Liver (tissue), 3 donors: Measurements from ENCODE around the gene RADIL.

ENCODE experiments used
- EGR1 ChIP-seq, 2 donors: IDR thresholded peaks; 2 replicates each; pipeline ENCODE4 v1.6.1; 2016 to 2018; ENCODE audit warnings: antibody characterized with exemption in 2 of 2, low read depth in 2 of 2
- FOXA1 ChIP-seq: IDR thresholded peaks from 2 replicates; pipeline ENCODE4 v1.6.1; 2016; ENCODE audit warnings: antibody characterized with exemption
- GABPA ChIP-seq, 2 donors: IDR thresholded peaks in 1 of 2; conservative IDR thresholded peaks in 1 of 2; 2 replicates each; pipeline ENCODE4 v1.6.1; 2016; ENCODE audit warnings: antibody characterized with exemption in 2 of 2, mild to moderate bottlenecking in 1 of 2, moderate library complexity in 1 of 2
- HNF4G ChIP-seq: IDR thresholded peaks from 2 replicates; pipeline ENCODE4 v1.6.1; 2016; ENCODE audit warnings: antibody characterized with exemption
- RAD21 ChIP-seq, 2 donors: IDR thresholded peaks; 2 replicates each; pipeline ENCODE4 v1.6.1; 2016; ENCODE audit warnings: antibody characterized with exemption in 2 of 2, mild to moderate bottlenecking in 2 of 2
- SP1 ChIP-seq: IDR thresholded peaks from 2 replicates; pipeline ENCODE4 v1.6.1; 2018; ENCODE audit warnings: antibody characterized with exemption, mild to moderate bottlenecking
- TAF1 ChIP-seq: conservative IDR thresholded peaks from 2 replicates; pipeline ENCODE4 v1.6.1; 2016; ENCODE audit warnings: antibody characterized with exemption, mild to moderate bottlenecking
- YY1 ChIP-seq: IDR thresholded peaks from 2 replicates; pipeline ENCODE4 v1.6.1; 2016; ENCODE audit warnings: antibody characterized with exemption, mild to moderate bottlenecking
- TF ChIP-seq, protein P1 (sequence below): fragments of 150-350 bp; IDR thresholded peaks from 2 replicates; pipeline ENCODE4 v1.5.1; 2017; ENCODE audit warnings: improper control_type of control experiment, low read depth, low read length; ENCODE audit not compliant: missing input control
- TF ChIP-seq, protein P2 (sequence below): IDR thresholded peaks from 2 replicates; pipeline ENCODE4 v1.6.1; 2016; ENCODE audit warnings: antibody characterized with exemption
- TF ChIP-seq, protein P3 (sequence below): IDR thresholded peaks from 2 replicates; pipeline ENCODE4 v1.6.1; 2016; ENCODE audit warnings: antibody characterized with exemption, mild to moderate bottlenecking
- TF ChIP-seq, protein P4 (sequence below): IDR thresholded peaks from 2 replicates; pipeline ENCODE4 v1.6.1; 2016; ENCODE audit warnings: antibody characterized with exemption
- donor health status: healthy.
- donor health status: healthy.

DNA sequence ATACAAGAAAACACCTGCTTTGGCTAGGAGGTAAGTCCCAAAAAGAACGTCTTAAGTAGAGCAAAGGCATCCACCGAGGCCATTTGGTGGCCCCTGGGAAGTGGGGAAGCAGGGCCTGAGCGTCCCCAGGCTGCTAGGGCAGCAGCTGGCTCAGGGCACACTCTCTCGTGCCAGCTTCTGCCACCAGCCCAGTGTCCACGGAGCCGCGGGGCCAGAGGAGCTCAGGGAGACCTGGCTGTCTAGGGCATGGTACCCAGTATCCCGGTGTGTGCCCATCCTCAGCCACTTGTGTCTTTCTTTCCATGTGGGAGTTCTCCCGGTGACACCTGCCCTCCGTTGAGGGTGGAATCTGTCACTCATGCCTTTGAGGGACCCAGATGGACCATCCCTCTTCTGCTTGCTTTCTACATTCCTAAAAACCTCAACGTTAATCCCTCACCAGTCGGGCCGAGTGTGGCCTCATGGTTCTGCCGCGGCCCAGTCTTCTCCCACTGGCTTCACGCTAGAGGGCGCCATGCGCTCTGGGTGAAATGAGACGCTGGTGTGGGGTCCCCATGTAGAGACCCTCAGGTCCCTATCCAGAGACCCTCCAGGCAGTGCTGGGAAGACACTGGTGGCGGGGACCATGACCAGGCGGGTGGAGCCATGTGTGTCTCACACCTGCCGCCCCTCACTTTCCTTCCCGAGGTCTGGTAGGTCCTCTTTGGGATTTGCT, 117.6 kb downstream of the RADIL start:
- TF ChIP-seq, protein P1, sequence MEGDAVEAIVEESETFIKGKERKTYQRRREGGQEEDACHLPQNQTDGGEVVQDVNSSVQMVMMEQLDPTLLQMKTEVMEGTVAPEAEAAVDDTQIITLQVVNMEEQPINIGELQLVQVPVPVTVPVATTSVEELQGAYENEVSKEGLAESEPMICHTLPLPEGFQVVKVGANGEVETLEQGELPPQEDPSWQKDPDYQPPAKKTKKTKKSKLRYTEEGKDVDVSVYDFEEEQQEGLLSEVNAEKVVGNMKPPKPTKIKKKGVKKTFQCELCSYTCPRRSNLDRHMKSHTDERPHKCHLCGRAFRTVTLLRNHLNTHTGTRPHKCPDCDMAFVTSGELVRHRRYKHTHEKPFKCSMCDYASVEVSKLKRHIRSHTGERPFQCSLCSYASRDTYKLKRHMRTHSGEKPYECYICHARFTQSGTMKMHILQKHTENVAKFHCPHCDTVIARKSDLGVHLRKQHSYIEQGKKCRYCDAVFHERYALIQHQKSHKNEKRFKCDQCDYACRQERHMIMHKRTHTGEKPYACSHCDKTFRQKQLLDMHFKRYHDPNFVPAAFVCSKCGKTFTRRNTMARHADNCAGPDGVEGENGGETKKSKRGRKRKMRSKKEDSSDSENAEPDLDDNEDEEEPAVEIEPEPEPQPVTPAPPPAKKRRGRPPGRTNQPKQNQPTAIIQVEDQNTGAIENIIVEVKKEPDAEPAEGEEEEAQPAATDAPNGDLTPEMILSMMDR = no peak
- no peak for TF ChIP-seq HNF4G
- no peak for TF ChIP-seq YY1
- no peak for TF ChIP-seq RAD21 (IDR thresholded peaks at IDR 0.05)
- TF ChIP-seq TAF1 = no peak
- TF ChIP-seq EGR1 (IDR thresholded peaks at IDR 0.05; ENCODE audit: low read depth in 2 of 2) = no peak
- TF ChIP-seq SP1 = no peak
- TF ChIP-seq, protein P2, sequence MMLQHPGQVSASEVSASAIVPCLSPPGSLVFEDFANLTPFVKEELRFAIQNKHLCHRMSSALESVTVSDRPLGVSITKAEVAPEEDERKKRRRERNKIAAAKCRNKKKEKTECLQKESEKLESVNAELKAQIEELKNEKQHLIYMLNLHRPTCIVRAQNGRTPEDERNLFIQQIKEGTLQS = no peak
- TF ChIP-seq, protein P3, sequence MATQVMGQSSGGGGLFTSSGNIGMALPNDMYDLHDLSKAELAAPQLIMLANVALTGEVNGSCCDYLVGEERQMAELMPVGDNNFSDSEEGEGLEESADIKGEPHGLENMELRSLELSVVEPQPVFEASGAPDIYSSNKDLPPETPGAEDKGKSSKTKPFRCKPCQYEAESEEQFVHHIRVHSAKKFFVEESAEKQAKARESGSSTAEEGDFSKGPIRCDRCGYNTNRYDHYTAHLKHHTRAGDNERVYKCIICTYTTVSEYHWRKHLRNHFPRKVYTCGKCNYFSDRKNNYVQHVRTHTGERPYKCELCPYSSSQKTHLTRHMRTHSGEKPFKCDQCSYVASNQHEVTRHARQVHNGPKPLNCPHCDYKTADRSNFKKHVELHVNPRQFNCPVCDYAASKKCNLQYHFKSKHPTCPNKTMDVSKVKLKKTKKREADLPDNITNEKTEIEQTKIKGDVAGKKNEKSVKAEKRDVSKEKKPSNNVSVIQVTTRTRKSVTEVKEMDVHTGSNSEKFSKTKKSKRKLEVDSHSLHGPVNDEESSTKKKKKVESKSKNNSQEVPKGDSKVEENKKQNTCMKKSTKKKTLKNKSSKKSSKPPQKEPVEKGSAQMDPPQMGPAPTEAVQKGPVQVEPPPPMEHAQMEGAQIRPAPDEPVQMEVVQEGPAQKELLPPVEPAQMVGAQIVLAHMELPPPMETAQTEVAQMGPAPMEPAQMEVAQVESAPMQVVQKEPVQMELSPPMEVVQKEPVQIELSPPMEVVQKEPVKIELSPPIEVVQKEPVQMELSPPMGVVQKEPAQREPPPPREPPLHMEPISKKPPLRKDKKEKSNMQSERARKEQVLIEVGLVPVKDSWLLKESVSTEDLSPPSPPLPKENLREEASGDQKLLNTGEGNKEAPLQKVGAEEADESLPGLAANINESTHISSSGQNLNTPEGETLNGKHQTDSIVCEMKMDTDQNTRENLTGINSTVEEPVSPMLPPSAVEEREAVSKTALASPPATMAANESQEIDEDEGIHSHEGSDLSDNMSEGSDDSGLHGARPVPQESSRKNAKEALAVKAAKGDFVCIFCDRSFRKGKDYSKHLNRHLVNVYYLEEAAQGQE = no peak
- no peak for TF ChIP-seq FOXA1
- TF ChIP-seq GABPA (IDR thresholded peaks at IDR 0.05 in 1 of 2, conservative IDR thresholded peaks at IDR 0.05 in 1 of 2) = no peak
- TF ChIP-seq, protein P4, sequence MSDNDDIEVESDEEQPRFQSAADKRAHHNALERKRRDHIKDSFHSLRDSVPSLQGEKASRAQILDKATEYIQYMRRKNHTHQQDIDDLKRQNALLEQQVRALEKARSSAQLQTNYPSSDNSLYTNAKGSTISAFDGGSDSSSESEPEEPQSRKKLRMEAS = no peak
